Pancreas (tissue), 10 donors: Measurements from ENCODE around the gene BCAS3. TPM values are rescaled to one million over a fixed set of nuclear protein-coding genes. Genes with fewer than 3 reads are reported as not detected.

Experiments used
- ATAC-seq, 4 donors: fragments of 200-7000 bp; cut with Tn5 transposase; one replicate each; pipeline versions ENCODE4 v1.8.0 to v1.9.1; 2020; ENCODE audit warnings: mild to moderate bottlenecking in 4 of 4, moderate library complexity in 4 of 4
- DNase-seq, 6 donors: peaks; one replicate each; pipeline ENCODE4 v3.0.0-alpha.2; 2020
- FAIRE-seq: peaks from 2 replicates; lab custom pipeline; 2012; peaks lifted over from hg19 to GRCh38; lab: Jason Lieb, UNC
- H3K27ac ChIP-seq, 4 donors: fragments of 200-600 bp; sonication (generic); 1 replicate in 3 of 4; 2 replicates in 1 of 4; pipeline versions ENCODE4 v1.5.0 to v1.8.0; 2020
- H3K27me3 ChIP-seq, 4 donors: fragments of 200-600 bp; one replicate each; pipeline ENCODE4 v1.8.0; 2021
- H3K36me3 ChIP-seq, 3 donors: fragments of 200-600 bp; sonication (generic) in 1 of 3; one replicate each; pipeline versions ENCODE4 v1.5.0 to v1.8.0; 2020 to 2021
- H3K4me1 ChIP-seq, 3 donors: fragments of 200-600 bp; one replicate each; pipeline ENCODE4 v1.8.0; 2021
- H3K4me3 ChIP-seq, 4 donors: fragments of 200-600 bp; sonication (generic) in 2 of 4; one replicate each; pipeline versions ENCODE4 v1.5.0 to v1.8.0; 2020 to 2021
- H3K9me3 ChIP-seq, 4 donors: fragments of 200-600 bp; one replicate each; pipeline ENCODE4 v1.8.0; 2021
- CTCF ChIP-seq, 4 donors: fragments of 200-600 bp; sonication (generic) in 3 of 4; IDR thresholded peaks; one replicate each; pipeline versions ENCODE4 v1.5.0 to v1.8.0; 2021; ENCODE audit warnings: antibody characterized with exemption in 4 of 4
- WGBS, 2 donors: extraction: QIAGEN DNeasy Blood & Tissue Kit; methylation state at CpG; one replicate each; pipeline ENCODE4 v1.1.7; 2013; 5-methylcytosine and 5-hydroxymethylcytosine counted together
- intact Hi-C, 3 donors: fragments of 100-400 bp; cut with DNase I; formaldehyde crosslinking; loops; one replicate each; pipeline versions ENCODE4 v1.11.1 to v1.14.2; 2022
- polyA plus RNA-seq, 2 donors: library from polyadenylated mRNA; stranded (reverse); fragments of 200-250 nt; gene quantifications; one replicate each; pipeline ENCODE4 v1.2.3, GENCODE V29; 2013
- total RNA-seq, 6 donors: library from RNA; stranded (reverse); fragmentation: NEBNext Ultra II Directional in 4 of 6; extraction: Animal tissue kit (Norgen Biotek cat#: 25700) in 4 of 6; gene quantifications; one replicate each; pipeline versions ENCODE4 v1.2.1 to v1.2.4, GENCODE V29; 2021 to 2023
- donor health status: healthy with polysubstance abuse.
- donor health status: DM: no; HTN: no; CAD: no; lungs with moderate emphysema.
- donor health status: DM: no; HTN: no; CAD: no.
- donor health status: control.
- donor health status: control.
- donor health status: Bipolar disorder and iron deficiency.
- donor health status: DM: yes; HTN: yes; CAD: no.
- donor health status: DM: no; HTN: no; CAD: no.
- donor health status: DM: no; HTN: no; CAD: no.
- donor health status: DM: yes; HTN: yes; CAD: no.

The BCAS3 gene
- total and polyA plus RNA-seq, 8 donors: 4.6 to 27.7 (median 13.2) TPM

- H3K27me3 ChIP-seq: no peaks in the 10 kb centered on the region
- H3K9me3 ChIP-seq: no peaks in the 10 kb centered on the region
- DNase-seq (no peak), ATAC-seq (no peak), FAIRE-seq (no peak)
- H3K27ac ChIP-seq: no peak overlapping the region
- no peak overlapping the region for H3K4me3 ChIP-seq
- intact Hi-C loops: no loop called here
- no peaks in the 10 kb centered on the region for H3K4me1 ChIP-seq
- 94 to 100% methylated on average over 2 of the region's 2 CpGs for WGBS, 2 donors
- no peaks in the 10 kb centered on the region for H3K36me3 ChIP-seq
- TF ChIP-seq CTCF (IDR thresholded peaks at IDR 0.05): no peak
Measured at GRCh38 chr17:60959011-60959410, 281.4 kb downstream of the BCAS3 start.

- Histone ChIP-seq H3K27ac (no peak overlapping the region), H3K36me3 (no peaks in the 10 kb centered on the region), H3K4me3 (no peak overlapping the region), H3K9me3 (no peaks in the 10 kb centered on the region), H3K4me1 (no peaks in the 10 kb centered on the region), H3K27me3 (no peaks in the 10 kb centered on the region)
- DNase-seq (no peak), ATAC-seq (no peak), FAIRE-seq (no peak)
- intact Hi-C loops: no loop called here
- TF ChIP-seq CTCF (IDR thresholded peaks at IDR 0.05): no peak
Measured at GRCh38 chr17:60959696-60960095, 282.0 kb downstream of the BCAS3 start.

- intact Hi-C loops: no loop called here
- Histone ChIP-seq H3K4me1 (no peaks in the 10 kb centered on the region), H3K4me3 (no peak overlapping the region), H3K27me3 (no peaks in the 10 kb centered on the region), H3K36me3 (no peaks in the 10 kb centered on the region), H3K27ac (no peak overlapping the region), H3K9me3 (no peaks in the 10 kb centered on the region)
- ATAC-seq: no peak
- WGBS, 2 donors: 97 to 98% methylated on average over 3 of the region's 3 CpGs
- no peak for DNase-seq
- TF ChIP-seq CTCF (IDR thresholded peaks at IDR 0.05): no peak
- no peak for FAIRE-seq
Measured at GRCh38 chr17:60960398-60961065, 282.9 kb downstream of the BCAS3 start.

- Histone ChIP-seq H3K27ac (no peak overlapping the region), H3K4me3 (no peak overlapping the region), H3K27me3 (no peaks in the 10 kb centered on the region), H3K9me3 (no peaks in the 10 kb centered on the region), H3K4me1 (no peaks in the 10 kb centered on the region), H3K36me3 (no peaks in the 10 kb centered on the region)
- whole genome bisulfite sequencing, 2 donors: 92 to 96% methylated on average over 2 of the region's 2 CpGs
- FAIRE-seq (no peak), ATAC-seq (no peak), DNase-seq (no peak)
- no peak for TF ChIP-seq CTCF (IDR thresholded peaks at IDR 0.05)
- intact Hi-C loops: no loop called here
Measured at GRCh38 chr17:60964160-60964559, 286.5 kb downstream of the BCAS3 start.

- DNase-seq (no peak), ATAC-seq (no peak), FAIRE-seq (no peak)
- intact Hi-C loops: no loop called here
- no peaks in the 10 kb centered on the region for H3K36me3 ChIP-seq
- H3K9me3 ChIP-seq: no peaks in the 10 kb centered on the region
- no peaks in the 10 kb centered on the region for H3K27me3 ChIP-seq
- WGBS, 2 donors: 95 to 100% methylated on average over 2 of the region's 2 CpGs
- no peak overlapping the region for H3K27ac ChIP-seq
- TF ChIP-seq CTCF (IDR thresholded peaks at IDR 0.05): no peak
- no peaks in the 10 kb centered on the region for H3K4me1 ChIP-seq
- no peak overlapping the region for H3K4me3 ChIP-seq
Measured at GRCh38 chr17:60968266-60968665, 290.6 kb downstream of the BCAS3 start.
